ENCODE data around the gene PSMB2.

The PSMB2 gene

GRCh38 chr1:35557611-35558373 lies 83.5 kb downstream of the PSMB2 start, which contains the start of gene NCDN:
Gene NCDN (plus strand): TSS chr1:35557799. CDS start chr1:35558191, 392 bp downstream.
- DNase-seq (ENCODE audit: low read depth, low spot score), result peak; percentile 89

- DNase-seq (ENCODE audit: low read depth, low spot score), result no peak
Observed at GRCh38 chr1:35557118-35557610, 84.2 kb downstream of the PSMB2 start, which contains the start of gene KIAA0319L. Gene KIAA0319L (minus strand): TSS chr1:35557403. CDS start chr1:35554491, 2,912 bp downstream.

- DNase-seq (ENCODE audit: low read depth, low spot score), result no peak
Observed at GRCh38 chr1:35556484-35557117, 84.7 kb downstream of the PSMB2 start.

DNA sequence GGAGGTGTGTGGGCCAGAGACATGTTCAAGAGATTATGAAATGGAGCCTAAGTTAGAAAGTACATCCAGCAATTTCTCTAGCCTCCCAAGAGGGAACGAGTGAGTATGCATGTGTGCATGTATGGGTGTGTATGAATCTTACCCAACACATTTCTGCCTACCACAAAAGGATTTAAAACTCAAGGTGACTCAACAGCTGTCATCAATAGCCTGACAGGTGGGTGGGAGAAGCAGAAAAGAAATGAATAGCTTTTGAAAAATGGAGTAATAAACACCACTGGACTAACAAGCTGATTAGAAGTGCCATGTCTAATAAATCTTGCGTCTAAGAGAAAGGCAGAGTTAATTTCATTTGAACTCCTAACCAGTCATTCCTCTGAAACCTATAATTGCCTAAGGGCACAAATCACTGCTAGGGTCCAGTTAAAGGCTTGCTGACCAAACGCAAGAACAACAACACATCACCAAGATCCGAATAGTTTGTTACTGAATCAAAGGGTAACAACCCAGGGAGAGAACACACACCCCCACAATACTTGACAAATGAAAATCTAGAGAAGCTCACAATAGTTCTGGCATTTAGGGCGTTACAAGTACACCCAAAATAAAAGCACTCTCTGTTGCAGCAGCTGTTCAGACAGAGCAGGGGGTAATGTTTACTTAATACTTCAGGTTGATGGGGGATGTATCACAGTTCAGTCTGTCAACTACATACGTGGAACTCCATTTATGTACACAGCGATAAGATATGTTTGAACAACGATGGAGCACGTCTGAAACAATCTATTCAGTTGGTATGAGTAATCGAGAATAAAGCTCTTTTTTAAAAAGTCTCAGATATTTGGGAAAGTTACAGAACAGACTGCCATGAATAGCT lies 85.5 kb downstream of the PSMB2 start:
- DNase-seq (ENCODE audit: low read depth, low spot score), result no peak

GRCh38 chr1:35555212-35555584 lies 86.1 kb downstream of the PSMB2 start:
- DNase-seq (ENCODE audit: low read depth, low spot score), result no peak

GRCh38 chr1:35554266-35555211 lies 86.8 kb downstream of the PSMB2 start:
- DNase-seq (ENCODE audit: low read depth, low spot score), result peak; percentile 75

- no peak for DNase-seq (ENCODE audit: low read depth, low spot score)
Observed at GRCh38 chr1:35553851-35554250, 87.5 kb downstream of the PSMB2 start.
